HepG2 (cell line): Measurements from ENCODE around the gene THSD1. TPM values are rescaled to one million over a fixed set of nuclear protein-coding genes. Genes with fewer than 3 reads are reported as not detected.

ENCODE experiments used
- AFF4 ChIP-seq: sonication (generic); formaldehyde crosslinking; IDR thresholded peaks from 2 replicates; pipeline ENCODE4 v1.4.0; 2020; ENCODE audit warnings: missing genetic modification reagents
- FOXC1 ChIP-seq: sonication (generic); formaldehyde crosslinking; IDR thresholded peaks from 2 replicates; pipeline ENCODE4 v1.8.0; 2022; ENCODE audit warnings: mild to moderate bottlenecking, missing genetic modification reagents, borderline replicate concordance
- IRF1 ChIP-seq: sonication (generic); formaldehyde crosslinking; IDR thresholded peaks from 2 replicates; pipeline ENCODE4 v1.4.0; 2020; ENCODE audit warnings: low read depth, mild to moderate bottlenecking, missing genetic modification reagents
- PATZ1 ChIP-seq: sonication (generic); formaldehyde crosslinking; IDR thresholded peaks from 2 replicates; pipeline ENCODE4 v1.4.0; 2020; ENCODE audit warnings: missing genetic modification reagents
- PHF20 ChIP-seq: sonication (generic); formaldehyde crosslinking; IDR thresholded peaks from 2 replicates; pipeline ENCODE4 v1.5.0; 2020; ENCODE audit warnings: mild to moderate bottlenecking, missing genetic modification reagents
- POLR2AphosphoS5 ChIP-seq: IDR thresholded peaks from 2 replicates; pipeline ENCODE4 v1.6.1; 2012; ENCODE audit warnings: low read depth, low read length
- SMYD3 ChIP-seq: sonication (generic); formaldehyde crosslinking; IDR thresholded peaks from 2 replicates; pipeline ENCODE4 v1.8.1; 2023; ENCODE audit warnings: mild to moderate bottlenecking, missing genetic modification reagents
- SNAPC4 ChIP-seq: sonication (generic); formaldehyde crosslinking; IDR thresholded peaks from 2 replicates; pipeline ENCODE4 v1.4.0; 2020; ENCODE audit warnings: mild to moderate bottlenecking, missing genetic modification reagents
- ZBTB37 ChIP-seq: sonication (generic); formaldehyde crosslinking; IDR thresholded peaks from 2 replicates; pipeline ENCODE4 v1.4.0; 2020; ENCODE audit warnings: mild to moderate bottlenecking, missing genetic modification reagents
- ZFP1 ChIP-seq: IDR thresholded peaks from 2 replicates; pipeline ENCODE4 v1.6.1; 2016
- ZFP36 ChIP-seq: fragments of 150-350 bp; IDR thresholded peaks from 2 replicates; pipeline ENCODE4 v1.6.1; 2018; ENCODE audit warnings: borderline replicate concordance, low read length, low read depth; ENCODE audit not compliant: partially characterized antibody
- ZNF33B ChIP-seq: sonication (generic); formaldehyde crosslinking; IDR thresholded peaks from 2 replicates; pipeline ENCODE4 v1.5.1; 2020; ENCODE audit warnings: mild to moderate bottlenecking, missing genetic modification reagents
- ZNF496 ChIP-seq: sonication (generic); formaldehyde crosslinking; IDR thresholded peaks from 2 replicates; pipeline ENCODE4 v1.8.1; 2023; ENCODE audit warnings: mild to moderate bottlenecking, moderate library complexity, missing genetic modification reagents; ENCODE audit not compliant: insufficient replicate concordance
- polyA plus RNA-seq, 8 experiments: library from polyadenylated mRNA; depleted of rRNA in 3 of 8; stranded (reverse) in 7 of 8; unstranded in 1 of 8; fragments of >200 nt; fragmentation: Illumina TruSeq in 4 of 8; extraction: Trizol in 4 of 8; gene quantifications; 2 replicates each; pipeline versions ENCODE4 v1.2.1 to v1.2.3, GENCODE V29; 2011 to 2016; ENCODE audit warnings: low read depth in 4 of 8, missing spikeins in 1 of 8, mixed read lengths in 1 of 8; ENCODE audit not compliant: insufficient read depth in 1 of 8
- total RNA-seq, 5 experiments: library from RNA; depleted of rRNA; stranded (reverse); fragments of >200 nt; fragmentation: Illumina TruSeq; extraction: Trizol; gene quantifications; 2 replicates each; pipeline ENCODE4 v1.2.3, GENCODE V29; 2016; ENCODE audit warnings: low read depth in 1 of 5

The THSD1 gene
- total and polyA plus RNA-seq, 2 of the 13 experiments (the other 11 are each of a cell fraction or from before 2014, with no cell fraction given), result 0.11 to 0.15 TPM

GRCh38 chr13:52450012-52450792 is 44.2 kb upstream of the THSD1 start, which contains the start of gene VPS36 (continued):
- TF ChIP-seq IRF1 (CRISPR knock-in tag) (no peak), POLR2AphosphoS5 (peak; percentile 69; the same call in 1 of the 2 replicates), FOXC1 (CRISPR knock-in tag) (0 out of 2 replicates have a peak, but pooled peaks have one; percentile 60), SNAPC4 (CRISPR knock-in tag) (no peak), PATZ1 (peak; percentile 49), ZNF33B (CRISPR knock-in tag) (peak; percentile 86; the same call in 1 of the 2 replicates), ZBTB37 (CRISPR knock-in tag) (no peak), PHF20 (CRISPR knock-in tag) (peak; percentile 54), AFF4 (CRISPR knock-in tag) (no peak), ZNF496 (CRISPR knock-in tag) (no peak), ZFP36 (no peak), SMYD3 (CRISPR knock-in tag) (0 out of 2 replicates have a peak, but pooled peaks have one; percentile 37), ZFP1 (no peak)
